HG02642 (cell line): ENCODE data around the gene SERINC5.

Source experiments
- ATAC-seq: cut with Tn5 transposase; IDR thresholded peaks from one replicate; pipeline ENCODE4 v1.9.1; 2021; ENCODE audit warnings: mild to moderate bottlenecking; ENCODE audit not compliant: unreplicated experiment, poor library complexity

SERINC5 gene

DNA sequence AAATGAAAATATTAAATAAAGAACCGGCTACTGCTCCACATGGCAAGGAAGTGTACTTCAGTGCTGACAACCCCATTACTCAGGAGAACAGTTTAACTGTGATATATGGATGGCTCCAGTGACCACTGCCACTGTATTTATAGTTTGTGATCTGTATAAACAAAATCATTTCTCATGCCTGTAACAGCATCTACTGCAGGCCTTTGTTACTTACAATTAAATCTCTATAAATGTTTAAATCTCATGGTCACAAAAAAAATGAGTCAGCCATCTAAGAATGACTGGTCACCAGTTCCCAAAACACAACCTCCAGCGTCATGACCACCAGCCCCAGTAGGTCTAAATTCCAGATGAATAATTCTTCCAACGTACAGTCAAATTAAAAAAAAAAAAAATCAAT lies 24.6 kb downstream of the SERINC5 start:
- ATAC-seq = no peak

DNA sequence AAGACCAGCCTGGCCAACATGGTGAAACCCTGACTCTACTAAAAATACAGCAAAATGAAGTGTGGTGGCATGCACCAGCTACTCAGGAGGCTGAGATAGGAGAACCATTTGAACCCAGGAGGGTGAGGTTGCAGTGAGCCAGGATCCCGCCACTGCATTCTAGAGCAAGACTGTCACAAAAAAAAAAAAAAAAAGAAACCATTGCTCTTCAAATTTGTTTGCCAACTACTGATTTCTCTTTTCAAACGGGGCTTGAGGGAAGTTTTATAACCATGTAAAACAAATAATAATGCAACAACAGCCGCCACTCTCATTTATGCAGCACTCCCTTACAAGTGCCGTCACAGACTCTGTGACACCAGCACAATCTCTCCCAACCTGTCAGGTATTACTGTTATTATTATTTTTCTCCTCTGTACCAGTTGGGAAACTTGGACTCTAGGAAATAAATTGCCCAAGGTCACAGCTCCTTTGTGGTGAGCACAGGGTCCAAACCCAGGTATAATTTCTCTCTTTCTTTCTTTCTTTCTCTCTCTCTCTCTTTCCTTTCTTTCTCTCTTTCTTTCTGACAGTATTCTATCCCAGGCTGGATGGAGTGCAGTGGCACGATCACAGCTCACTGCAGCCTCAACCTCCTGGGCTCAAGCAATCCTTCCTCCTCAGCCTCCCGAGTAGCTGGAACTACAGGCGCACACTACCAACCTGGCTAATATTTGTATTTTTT lies 25.4 kb downstream of the SERINC5 start:
- ATAC-seq = no peak

DNA sequence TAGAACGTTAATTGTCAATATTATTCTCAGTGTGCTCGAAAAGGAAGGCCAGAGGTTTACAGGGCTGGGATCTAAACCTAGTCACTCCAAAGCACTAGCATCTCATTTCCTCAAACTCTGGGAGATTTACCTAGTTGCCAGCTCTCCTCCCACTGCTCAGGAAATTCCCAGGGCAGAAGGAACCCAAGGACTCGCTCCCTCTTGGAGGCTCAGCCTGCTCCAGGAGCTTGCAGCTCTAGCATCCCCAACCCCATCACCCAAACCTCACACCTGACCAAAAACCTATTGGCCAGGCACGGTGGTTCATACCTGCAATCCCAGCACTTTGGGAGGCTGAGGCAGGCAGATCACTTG lies 26.0 kb downstream of the SERINC5 start:
- no peak for ATAC-seq

DNA sequence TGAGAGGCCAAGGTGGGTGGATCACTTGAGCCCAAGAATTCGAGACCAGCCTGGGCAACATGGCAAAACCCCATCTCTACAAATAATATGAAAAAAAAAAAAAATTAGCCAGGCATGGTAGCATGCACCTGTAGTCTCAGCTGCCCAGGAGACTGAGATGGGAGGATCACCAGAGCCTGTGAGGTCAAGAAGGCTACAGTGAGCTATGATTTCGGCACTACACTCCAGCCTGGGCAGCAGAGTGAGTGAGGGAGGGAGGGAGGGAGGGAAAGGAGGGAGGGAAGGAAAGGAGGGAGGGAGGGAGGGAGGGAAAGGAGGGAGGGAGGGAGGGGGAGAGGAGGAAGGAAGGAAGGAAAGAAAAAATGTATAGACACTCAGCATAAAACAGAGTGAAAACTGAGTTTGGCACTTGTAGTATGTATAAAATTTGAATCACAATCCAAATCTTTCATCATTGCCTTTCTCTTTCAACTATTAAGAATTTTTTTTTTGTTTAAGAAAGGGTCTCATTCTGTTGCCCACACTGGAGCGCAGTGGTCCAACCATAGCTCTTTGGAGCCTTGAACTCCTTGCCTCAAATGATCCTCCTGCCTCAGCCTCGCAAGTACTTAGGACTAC lies 27.8 kb downstream of the SERINC5 start:
- no peak for ATAC-seq

DNA sequence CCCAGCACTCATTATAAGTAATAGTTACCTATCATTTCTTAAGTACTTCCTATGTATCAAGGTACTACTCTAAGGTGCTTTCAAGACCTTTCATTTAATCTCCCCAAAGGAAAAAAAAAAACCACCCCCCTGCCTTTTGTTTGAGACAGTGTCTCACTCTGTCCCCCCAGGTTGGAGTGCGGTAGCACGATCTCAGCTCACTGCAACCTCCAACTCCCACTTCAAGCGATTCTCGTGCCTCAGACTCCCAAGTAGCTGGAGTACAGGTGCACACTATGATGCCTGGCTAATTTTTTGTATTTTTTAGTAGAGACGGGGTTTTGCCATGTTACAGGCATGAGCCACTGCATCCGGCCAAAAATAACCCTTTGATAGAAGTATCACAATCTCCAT lies 29.9 kb downstream of the SERINC5 start:
- no peak for ATAC-seq

DNA sequence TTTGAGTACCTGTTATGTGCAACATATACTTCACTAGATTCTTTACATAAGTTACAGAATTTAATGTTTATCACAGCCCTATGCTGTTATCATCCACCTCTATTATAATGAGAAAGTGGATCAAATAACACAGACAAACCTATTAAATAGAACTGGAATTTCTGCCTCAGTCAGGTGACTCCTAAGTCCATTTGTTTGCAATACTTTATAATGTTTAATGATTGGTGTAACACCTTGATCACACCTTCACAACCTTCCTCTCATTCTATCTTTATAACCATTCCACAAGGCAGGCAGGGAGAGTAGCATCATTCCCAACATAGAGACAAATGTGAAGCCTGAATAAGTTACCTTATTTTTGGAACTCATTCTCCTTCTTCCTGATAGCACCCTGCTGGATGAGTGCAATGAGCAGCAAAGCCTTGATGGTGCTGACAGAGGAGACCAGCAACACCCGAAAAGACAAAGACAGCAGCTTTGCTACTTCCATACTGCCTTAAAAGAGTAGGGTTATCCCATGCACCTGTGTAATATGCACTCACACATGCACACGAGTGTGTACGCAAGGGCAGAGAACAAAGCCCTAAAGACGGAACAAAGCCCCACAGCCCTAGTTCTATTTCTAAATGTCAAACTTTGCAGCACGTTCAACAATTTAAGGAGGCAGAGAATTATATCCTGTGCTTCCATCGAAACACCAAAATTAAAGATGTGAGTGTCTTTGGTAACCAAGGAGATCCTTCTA lies 30.5 kb downstream of the SERINC5 start:
- ATAC-seq = no peak

DNA sequence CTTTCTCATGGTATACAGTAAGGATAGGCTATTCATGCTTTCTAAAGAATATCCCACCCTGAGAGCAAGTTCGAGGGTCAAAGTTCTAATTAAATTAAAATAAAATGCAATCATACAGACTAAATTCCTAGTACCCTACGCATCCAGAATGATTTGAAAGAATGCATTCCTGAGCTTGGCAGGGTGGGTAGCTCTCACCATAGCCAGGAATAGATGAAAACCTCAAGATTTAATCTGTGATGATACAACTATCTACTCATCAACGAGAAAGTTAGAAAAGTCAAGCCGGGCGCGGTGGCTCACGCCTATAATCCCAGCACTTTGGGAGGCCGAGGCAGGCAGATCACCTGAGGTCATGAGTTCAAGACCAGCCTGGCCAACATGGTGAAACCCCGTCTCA lies 32.3 kb downstream of the SERINC5 start:
- ATAC-seq = no peak

DNA sequence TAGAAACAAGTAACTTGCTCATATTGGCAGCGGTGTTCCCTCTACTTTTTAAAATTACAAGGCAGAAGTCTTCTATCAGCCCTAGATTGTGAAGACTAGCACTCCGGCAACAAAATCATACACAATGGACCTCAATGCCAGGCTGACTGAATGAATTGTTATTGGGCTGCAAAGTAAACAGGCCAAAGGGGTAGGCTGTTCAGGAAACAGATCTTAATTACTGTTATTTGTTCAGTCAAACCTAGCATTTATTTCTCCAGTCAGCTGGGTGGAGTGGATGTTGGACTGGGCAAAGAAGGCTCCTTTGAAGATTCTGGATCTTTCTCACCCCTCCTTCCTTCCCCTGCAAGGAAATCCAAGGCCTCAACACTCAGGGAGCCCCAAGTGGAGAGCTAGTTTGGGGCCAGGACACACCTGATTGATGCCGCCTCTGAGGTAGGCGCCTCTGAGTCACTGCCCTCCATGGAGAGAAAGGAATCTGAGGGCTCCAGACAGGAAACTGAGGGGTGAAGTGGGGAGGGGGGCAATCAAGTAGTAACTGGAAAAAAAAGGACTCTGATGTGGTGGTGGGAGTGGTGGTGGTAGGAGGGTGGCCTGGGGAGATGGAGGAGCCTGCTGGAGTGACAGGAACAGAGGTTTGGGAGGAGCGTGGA lies 35.5 kb downstream of the SERINC5 start:
- ATAC-seq = no peak

DNA sequence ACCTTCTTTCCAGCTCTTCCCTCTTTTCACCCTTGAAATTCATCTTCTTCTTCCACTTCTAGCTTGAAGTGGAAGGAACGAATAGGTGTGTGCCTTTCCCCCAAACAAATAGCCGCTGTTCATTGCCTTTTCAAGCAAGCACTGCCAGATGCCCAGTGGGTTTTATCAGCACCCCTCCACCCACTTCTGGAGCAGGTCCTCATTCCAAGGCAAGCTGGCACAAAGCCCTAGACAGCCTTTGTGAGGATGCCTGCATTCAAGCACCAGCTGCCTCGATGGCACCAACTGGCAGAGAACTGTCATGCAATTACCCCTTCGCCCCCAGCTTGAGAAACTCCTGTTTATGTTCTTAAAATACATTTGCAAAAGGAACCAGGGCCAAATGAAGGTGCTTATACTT lies 36.5 kb downstream of the SERINC5 start:
- ATAC-seq = no peak

DNA sequence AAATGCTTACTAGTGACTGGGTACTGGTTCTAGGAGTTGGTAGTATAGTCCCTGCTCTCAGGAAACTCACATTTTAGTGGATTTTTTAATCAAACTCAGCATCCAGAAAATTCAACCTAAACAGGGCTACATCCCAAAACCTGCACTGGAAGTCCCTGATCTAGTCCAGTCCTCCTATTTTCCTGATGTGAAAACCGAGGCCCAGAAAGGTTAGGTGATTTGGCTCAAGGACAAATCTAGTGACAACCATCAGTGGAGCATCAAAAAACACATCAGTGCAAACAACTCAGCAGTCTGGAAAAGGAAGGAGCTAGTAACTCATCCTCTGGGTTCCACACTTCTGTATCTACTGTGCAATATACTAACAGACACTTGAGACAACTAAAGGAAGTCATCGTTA lies 38.2 kb downstream of the SERINC5 start:
- no peak for ATAC-seq

DNA sequence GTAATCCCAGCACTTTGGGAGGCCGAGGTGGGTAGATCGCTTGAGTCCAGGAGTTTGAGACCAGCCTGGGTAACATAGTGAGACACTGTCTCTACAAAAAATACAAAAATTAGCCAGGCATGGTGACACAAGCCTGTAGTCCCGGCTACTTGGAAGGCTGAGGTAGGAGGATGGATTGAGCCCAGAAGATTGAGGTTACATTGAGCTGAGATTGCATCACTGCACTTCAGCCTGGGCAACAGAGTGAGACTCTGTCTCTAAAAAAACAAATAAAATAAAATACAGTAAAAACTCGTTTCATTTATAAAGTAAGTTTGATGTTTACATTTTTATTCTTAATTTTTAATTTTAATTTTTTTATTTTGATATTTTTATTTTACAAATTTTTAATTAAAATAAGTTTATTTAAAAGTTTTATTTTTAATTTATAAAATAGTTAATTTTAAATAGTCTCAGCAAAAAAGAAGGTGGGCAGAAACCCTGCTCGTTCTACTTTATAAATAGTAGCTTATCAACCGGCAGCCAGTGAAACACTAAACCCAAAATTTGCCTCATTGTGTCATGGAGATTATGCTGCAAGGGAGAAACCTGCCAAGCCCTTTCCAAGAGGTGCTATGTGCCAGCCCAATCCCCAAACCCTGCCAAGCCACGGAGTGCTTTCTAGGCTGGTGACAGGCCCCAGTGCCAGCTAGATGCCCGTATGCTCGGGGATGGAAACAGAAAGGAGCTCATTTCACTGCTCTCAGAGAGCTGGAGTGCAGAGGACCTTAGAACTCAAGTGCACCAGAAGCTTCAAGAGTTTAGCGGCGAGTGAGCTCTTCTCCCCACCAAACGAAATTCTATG lies 38.9 kb downstream of the SERINC5 start:
- no peak for ATAC-seq

DNA sequence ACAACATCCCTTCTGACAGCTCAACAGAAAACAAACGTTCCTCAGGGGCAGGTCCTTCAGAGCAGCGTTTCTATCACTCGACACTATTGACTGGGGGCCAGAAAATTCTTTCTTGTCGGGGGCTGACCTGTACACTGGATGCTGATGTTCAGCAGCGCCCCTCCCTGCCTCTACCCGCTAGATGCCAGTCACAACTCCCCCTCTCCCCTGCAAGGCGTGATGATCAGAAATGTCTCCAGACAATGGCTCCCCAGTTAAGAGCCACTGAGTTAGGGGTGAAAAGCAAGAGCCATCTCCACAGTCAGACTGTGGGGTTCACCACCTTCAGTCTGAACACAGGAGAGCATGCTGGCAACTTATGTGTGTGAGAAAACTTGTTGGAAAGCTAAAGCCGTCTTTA lies 39.8 kb downstream of the SERINC5 start:
- no peak for ATAC-seq

DNA sequence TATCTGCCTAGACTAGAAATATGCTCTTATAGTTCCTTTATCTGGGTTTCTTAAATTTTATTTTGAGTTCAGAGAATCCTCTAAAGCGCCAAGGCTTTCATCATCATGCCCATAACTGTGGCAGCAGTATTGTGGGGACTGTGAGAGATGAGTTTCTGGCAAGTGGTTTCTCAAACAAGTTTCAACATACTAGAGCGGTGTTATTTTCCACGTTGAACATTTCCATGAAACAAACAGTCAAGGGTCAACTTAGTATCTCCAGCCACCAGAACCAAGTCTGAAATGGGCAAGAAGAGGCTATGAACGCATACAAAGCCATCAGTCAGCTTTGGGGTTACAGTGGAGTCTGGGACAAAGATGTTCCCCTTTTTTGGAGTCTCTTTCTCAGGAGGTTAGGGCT lies 40.3 kb downstream of the SERINC5 start:
- no peak for ATAC-seq

DNA sequence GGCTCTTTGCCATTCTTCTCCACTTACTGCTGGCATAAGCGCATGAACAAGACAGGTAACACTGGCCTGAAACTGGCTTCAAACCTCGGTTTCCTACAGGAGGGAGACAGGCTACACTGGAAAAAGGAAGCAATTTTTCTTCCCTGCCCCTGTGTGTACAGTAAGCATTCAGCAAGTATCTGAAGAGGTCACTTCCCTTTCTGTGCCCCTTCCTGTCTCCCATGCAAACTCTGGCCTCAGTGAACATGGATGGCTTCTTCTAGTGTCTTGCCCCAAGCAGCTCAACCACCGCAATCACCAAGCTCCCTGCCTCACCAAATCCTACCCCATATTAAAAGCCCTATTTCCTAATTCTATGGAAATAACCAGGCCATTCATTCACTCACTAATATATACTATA lies 42.4 kb downstream of the SERINC5 start:
- no peak for ATAC-seq

DNA sequence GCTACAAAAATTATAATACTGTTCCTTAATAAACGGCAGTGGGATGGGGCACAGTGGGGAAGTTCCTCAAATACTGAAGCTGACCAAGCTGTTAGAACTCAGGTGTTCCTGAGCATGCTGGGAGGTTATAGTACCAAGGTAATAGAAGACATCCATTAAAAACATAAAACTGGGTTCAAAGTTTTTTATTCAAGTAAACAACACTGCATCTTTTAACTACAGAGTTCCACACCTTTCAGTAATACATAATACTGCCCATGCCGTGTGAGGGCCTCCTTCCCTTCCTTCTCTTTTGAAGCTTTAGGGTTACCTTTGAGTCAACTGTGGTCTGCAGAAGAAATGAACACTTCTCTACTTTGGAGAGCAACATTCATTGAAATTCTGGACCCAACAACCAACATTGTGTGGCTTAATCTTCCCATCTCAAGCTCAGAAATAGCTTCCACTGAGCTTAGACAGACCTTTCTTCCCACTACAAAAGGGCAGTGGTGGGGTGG lies 43.6 kb downstream of the SERINC5 start:
- ATAC-seq = no peak

DNA sequence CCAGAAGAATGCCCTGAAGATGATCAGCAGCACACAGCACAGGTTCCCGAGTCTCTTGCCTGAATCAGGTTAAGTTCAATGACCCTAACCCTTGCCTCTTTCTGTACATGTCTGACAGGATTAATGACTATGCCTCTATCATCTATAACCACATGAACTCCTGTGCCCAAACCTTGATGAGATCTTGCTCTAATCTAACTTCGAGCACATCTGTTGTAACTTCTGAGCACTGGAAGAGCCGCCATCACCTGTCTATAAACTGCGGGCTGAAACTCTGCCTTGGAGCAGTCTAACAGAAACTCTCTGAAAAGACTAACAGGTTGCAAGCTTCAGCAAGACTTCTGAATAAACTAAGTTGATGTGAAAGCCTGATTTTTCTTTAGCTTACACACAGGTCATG lies 44.5 kb downstream of the SERINC5 start:
- ATAC-seq = no peak

DNA sequence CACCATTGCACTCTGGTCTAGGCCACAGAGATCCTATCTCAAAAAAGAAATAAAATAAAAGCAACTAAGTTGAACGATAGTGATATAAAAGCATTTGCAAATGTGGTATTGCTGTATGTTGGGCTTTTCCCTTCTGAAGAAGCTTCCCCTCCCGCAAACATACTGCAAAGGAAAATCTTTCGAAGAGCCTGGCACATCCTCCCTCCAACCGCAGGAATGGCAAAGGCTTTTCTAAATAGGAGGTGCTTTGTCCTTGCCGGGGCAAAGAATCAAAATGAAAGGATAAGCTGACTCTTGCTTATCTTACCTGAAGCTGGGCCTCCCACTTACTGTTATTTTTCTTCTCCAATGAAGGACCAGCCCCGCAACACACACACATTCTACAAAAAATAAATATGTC lies 45.8 kb downstream of the SERINC5 start:
- no peak for ATAC-seq

DNA sequence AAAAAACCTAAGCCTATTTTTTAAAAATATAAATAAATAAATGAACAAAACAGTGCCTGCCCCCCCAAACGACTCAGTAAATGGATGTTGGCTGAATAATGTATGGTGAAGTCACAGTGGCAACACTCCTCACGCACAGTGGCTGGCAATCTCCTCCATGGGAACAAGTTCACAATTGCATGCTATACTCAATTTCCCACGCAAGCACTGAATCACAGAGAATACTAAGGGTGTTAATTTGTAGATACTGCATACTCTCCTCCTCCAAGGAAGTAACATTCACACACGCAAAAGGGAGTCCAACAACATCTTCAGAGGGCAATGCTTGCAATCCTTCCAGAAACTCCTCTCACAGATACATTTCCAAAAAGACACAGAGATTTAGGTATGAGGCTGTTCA lies 47.5 kb downstream of the SERINC5 start:
- no peak for ATAC-seq

DNA sequence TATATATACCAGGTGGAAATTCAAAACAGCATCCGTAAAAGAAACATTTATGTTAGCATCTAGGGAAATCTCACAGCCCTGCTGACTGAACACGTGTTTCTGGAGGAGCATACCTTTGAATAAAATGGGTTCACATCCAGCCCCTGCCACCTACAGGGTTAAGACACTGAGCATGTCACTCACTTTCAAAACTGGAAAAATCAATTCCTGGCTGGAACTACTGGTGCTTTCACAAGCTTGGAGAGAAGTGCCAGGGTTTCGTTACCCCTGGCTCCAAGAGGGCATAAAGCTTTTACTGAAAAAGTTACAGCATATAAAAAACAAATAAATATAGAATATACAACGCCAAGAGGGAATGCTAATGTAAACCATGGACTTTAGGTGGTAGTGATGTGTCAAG lies 48.0 kb downstream of the SERINC5 start:
- no peak for ATAC-seq

DNA sequence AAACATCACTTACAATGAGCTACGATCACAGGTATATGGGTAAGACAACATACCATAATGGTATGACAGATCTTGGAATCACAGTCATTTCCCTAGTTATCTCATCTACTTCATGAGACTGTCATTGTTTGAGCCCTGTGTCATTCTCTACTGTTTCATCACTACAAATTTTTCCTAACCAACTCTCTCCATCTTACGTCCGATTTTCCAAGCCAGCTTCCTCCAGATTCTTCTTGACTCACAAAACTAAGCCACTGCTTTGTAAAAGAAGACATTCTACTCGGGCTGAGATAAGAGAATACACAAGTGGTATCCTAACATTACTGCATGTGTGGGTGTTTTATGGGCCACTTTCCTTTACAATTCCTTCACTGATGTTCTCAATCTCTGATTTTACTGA lies 49.6 kb downstream of the SERINC5 start:
- ATAC-seq = no peak
